Common myeloid progenitor, CD34-positive (primary cell): ENCODE measurements around the gene RNF19B.

Source experiments
- CTCF ChIA-PET: fragments of 350-600 bp; sonication (Branson Sonifier 250); formaldehyde crosslinking; loops from one replicate; lab custom pipeline; 2021; ENCODE audit warnings: antibody characterized with exemption; lab: Charles Lee
- POLR2A ChIA-PET: fragments of 350-600 bp; sonication (Branson Sonifier 250); formaldehyde crosslinking; loops from one replicate; lab custom pipeline; 2021; ENCODE audit warnings: antibody characterized with exemption; lab: Charles Lee
- DNase-seq, 3 donors: peaks; one replicate each; pipeline versions ENCODE4 v3.0.0 to v3.0.0-alpha.2; 2013
- H3K27ac ChIP-seq, 2 experiments: 1 replicate in 1 of 2; 2 replicates in 1 of 2; pipeline ENCODE4 v1.7.0; 2013; ENCODE audit warnings: inconsistent platforms in 2 of 2, low read length in 2 of 2, mild to moderate bottlenecking in 2 of 2, low read depth in 1 of 2, moderate library complexity in 1 of 2; ENCODE audit not compliant: severe bottlenecking in 2 of 2, insufficient read depth in 1 of 2, poor library complexity in 1 of 2
- H3K27me3 ChIP-seq, 5 experiments: replicated peaks in 2 of 5; 1 replicate in 3 of 5; 2 replicates in 2 of 5; pipeline versions ENCODE4 v1.6.1 to v1.7.0; 2013; ENCODE audit warnings: low read length in 4 of 5, mild to moderate bottlenecking in 2 of 5, moderate library complexity in 2 of 5, inconsistent platforms in 1 of 5; ENCODE audit not compliant: insufficient read depth in 5 of 5, control insufficient read depth in 4 of 5
- H3K36me3 ChIP-seq, 4 experiments: 1 replicate in 2 of 4; 2 replicates in 2 of 4; pipeline versions ENCODE4 v1.6.1 to v1.7.0; 2013; ENCODE audit warnings: low read length in 3 of 4, control low read depth in 1 of 4, mild to moderate bottlenecking in 1 of 4; ENCODE audit not compliant: control insufficient read depth in 4 of 4, insufficient read depth in 4 of 4
- H3K4me1 ChIP-seq, 4 experiments: 1 replicate in 3 of 4; 2 replicates in 1 of 4; pipeline versions ENCODE4 v1.6.1 to v1.7.1; 2013; ENCODE audit warnings: low read length in 3 of 4, mild to moderate bottlenecking in 3 of 4, control low read depth in 1 of 4, inconsistent platforms in 1 of 4, moderate library complexity in 1 of 4; ENCODE audit not compliant: control insufficient read depth in 4 of 4, insufficient read depth in 4 of 4; ENCODE audit errors: control extremely low read depth in 1 of 4
- H3K4me3 ChIP-seq, 7 experiments: 1 replicate in 4 of 7; 2 replicates in 3 of 7; pipeline versions ENCODE4 v1.5.1 to v1.7.0; 2013; ENCODE audit warnings: mild to moderate bottlenecking in 7 of 7, low read length in 6 of 7, moderate library complexity in 6 of 7, inconsistent platforms in 2 of 7, low read depth in 2 of 7, control low read depth in 1 of 7; ENCODE audit not compliant: insufficient read depth in 4 of 7, control insufficient read depth in 1 of 7; ENCODE audit errors: extremely low read depth in 1 of 7
- H3K9me3 ChIP-seq, 5 experiments: 1 replicate in 4 of 5; 2 replicates in 1 of 5; pipeline versions ENCODE4 v1.6.1 to v1.7.1; 2013; ENCODE audit warnings: low read length in 4 of 5, mild to moderate bottlenecking in 2 of 5, inconsistent platforms in 1 of 5, low read depth in 1 of 5, moderate library complexity in 1 of 5; ENCODE audit not compliant: control insufficient read depth in 4 of 5, insufficient read depth in 2 of 5; ENCODE audit errors: control extremely low read depth in 1 of 5
- WGBS: methylation state at CpG from one replicate; pipeline ENCODE4 v1.1.5; 2013; ENCODE audit not compliant: insufficient coverage; 5-methylcytosine and 5-hydroxymethylcytosine counted together

The RNF19B gene

GRCh38 chr1:32960819-32961355, 3.7 kb downstream of the RNF19B start:
- ChIA-PET POLR2A (no interaction called here), CTCF (interaction anchor here (1.1 kb wide), 1 partner anchor 29 kb away, joined by 3 read pairs; no protein-coding TSS in a partner anchor)
- no peak overlapping the region for H3K27ac ChIP-seq
- no peaks in the 10 kb centered on the region for H3K36me3 ChIP-seq
- peaks cover 7 to 30% (median 24%) of the 10 kb centered on the region in 4 experiments for H3K4me1 ChIP-seq
- 76% methylated on average over 6 of the region's 8 CpGs for WGBS
- no peaks in the 10 kb centered on the region for H3K27me3 ChIP-seq
- no peak overlapping the region for H3K4me3 ChIP-seq
- no peaks in the 10 kb centered on the region for H3K9me3 ChIP-seq
- DNase-seq: no peak

GRCh38 chr1:32960342-32960741, 4.3 kb downstream of the RNF19B start:
- Histone ChIP-seq H3K4me1 (peaks cover 7 to 29% (median 24%) of the 10 kb centered on the region in 4 experiments), H3K4me3 (no peak overlapping the region), H3K36me3 (no peaks in the 10 kb centered on the region), H3K9me3 (no peaks in the 10 kb centered on the region), H3K27ac (no peak overlapping the region), H3K27me3 (no peaks in the 10 kb centered on the region)
- POLR2A ChIA-PET: no interaction called here
- CTCF ChIA-PET: no interaction called here
- DNase-seq: no peak
- 100% methylated on average over 2 of the region's 2 CpGs for WGBS

- POLR2A ChIA-PET: no interaction called here
- CTCF ChIA-PET: interaction anchor here (0.8 to 2.2 kb wide), 6 partner anchors 9 to 96 kb away, joined by 3 to 7 read pairs (median 5); no protein-coding TSS in a partner anchor
- WGBS: 100% methylated on average over 1 of the region's 1 CpG
- H3K27ac ChIP-seq: no peak overlapping the region
- H3K4me3 ChIP-seq: no peak overlapping the region
- H3K36me3 ChIP-seq: no peaks in the 10 kb centered on the region
- H3K9me3 ChIP-seq: no peaks in the 10 kb centered on the region
- DNase-seq: no peak
- no peaks in the 10 kb centered on the region for H3K27me3 ChIP-seq
- peaks cover 7 to 23% (median 20%) of the 10 kb centered on the region in 4 experiments for H3K4me1 ChIP-seq
These were observed 5.8 kb downstream of the RNF19B start for GRCh38 chr1:32958827-32959226.

GRCh38 chr1:32957017-32957416, 7.6 kb downstream of the RNF19B start:
- H3K27me3 ChIP-seq: no peaks in the 10 kb centered on the region
- H3K36me3 ChIP-seq: no peaks in the 10 kb centered on the region
- POLR2A ChIA-PET: no interaction called here
- WGBS: 100% methylated on average over 2 of the region's 3 CpGs
- CTCF ChIA-PET: interaction anchor here (1.2 to 1.7 kb wide), 3 partner anchors 25 to 40 kb away, joined by 3 to 5 read pairs (median 3); no protein-coding TSS in a partner anchor
- H3K4me3 ChIP-seq: no peak overlapping the region
- no peaks in the 10 kb centered on the region for H3K9me3 ChIP-seq
- peaks cover 0 to 11% (median 8%) of the 10 kb centered on the region in 4 experiments for H3K4me1 ChIP-seq
- H3K27ac ChIP-seq: no peak overlapping the region
- DNase-seq: no peak

GRCh38 chr1:32954168-32954567, 10.4 kb downstream of the RNF19B start:
- Histone ChIP-seq H3K4me1 (peaks cover 0 to 3% (median 2%) of the 10 kb centered on the region in 4 experiments), H3K4me3 (no peak overlapping the region), H3K9me3 (no peaks in the 10 kb centered on the region), H3K27ac (no peak overlapping the region), H3K36me3 (peaks cover 0 to 3% (median 1%) of the 10 kb centered on the region in 4 experiments), H3K27me3 (no peaks in the 10 kb centered on the region)
- POLR2A ChIA-PET: interaction anchor here (0.9 kb wide), 1 partner anchor 10 kb away, joined by 6 read pairs; the partner anchor contains the start of gene RNF19B
- WGBS: 97% methylated on average over 5 of the region's 6 CpGs
- DNase-seq: no peak
- CTCF ChIA-PET: interaction anchor here (0.9 to 3.0 kb wide), 5 partner anchors 11 to 54 kb away, joined by 3 to 8 read pairs (median 4); partner anchors contain the start of gene RNF19B

GRCh38 chr1:32953495-32953894, 11.1 kb downstream of the RNF19B start:
- Histone ChIP-seq H3K36me3 (peaks cover 0 to 3% (median 1%) of the 10 kb centered on the region in 4 experiments), H3K27ac (no peak overlapping the region), H3K9me3 (no peaks in the 10 kb centered on the region), H3K4me3 (no peak overlapping the region), H3K27me3 (no peaks in the 10 kb centered on the region), H3K4me1 (peaks cover 0 to 6% (median 2%) of the 10 kb centered on the region in 4 experiments)
- DNase-seq: no peak
- CTCF ChIA-PET: interaction anchor here (0.9 to 3.0 kb wide), 8 partner anchors 10 to 55 kb away, joined by 3 to 8 read pairs (median 4); partner anchors contain the start of gene RNF19B
- POLR2A ChIA-PET: no interaction called here
- no CpG with 5 or more reads among the region's 1 CpG for WGBS

- WGBS: 96% methylated on average over 4 of the region's 5 CpGs
- no peak for DNase-seq
- Histone ChIP-seq H3K4me1 (peaks cover 0 to 6% (median 2%) of the 10 kb centered on the region in 4 experiments), H3K27ac (no peak overlapping the region), H3K4me3 (no peak overlapping the region), H3K27me3 (no peaks in the 10 kb centered on the region), H3K9me3 (no peaks in the 10 kb centered on the region), H3K36me3 (peaks cover 13 to 27% (median 24%) of the 10 kb centered on the region in 4 experiments)
- ChIA-PET POLR2A (no interaction called here), CTCF (interaction anchor here (0.9 to 1.7 kb wide), 2 partner anchors 71 to 105 kb away, joined by 3 to 5 read pairs; no protein-coding TSS in a partner anchor)
These were observed 15.1 kb downstream of the RNF19B start for GRCh38 chr1:32949519-32949918.
